HepG2 (cell line): Measurements from ENCODE around the gene MXD1. TPM values are rescaled to one million over a fixed set of nuclear protein-coding genes. Genes with fewer than 3 reads are reported as not detected.

Experiments
- ETV6 ChIP-seq: sonication (generic); formaldehyde crosslinking; conservative IDR thresholded peaks from 2 replicates; pipeline ENCODE4 v1.4.0; 2020; ENCODE audit warnings: missing genetic modification reagents
- JUND ChIP-seq: sonication (generic); formaldehyde crosslinking; IDR thresholded peaks from 2 replicates; pipeline ENCODE4 v1.8.0; 2022; ENCODE audit warnings: mild to moderate bottlenecking, missing genetic modification reagents
- NR2F2 ChIP-seq: IDR thresholded peaks from 2 replicates; pipeline ENCODE4 v1.6.1; 2012; ENCODE audit warnings: low read depth, inconsistent platforms, borderline replicate concordance
- RCOR2 ChIP-seq: IDR thresholded peaks from 2 replicates; pipeline ENCODE4 v1.6.1; 2016; ENCODE audit warnings: missing biosample characterization, missing genetic modification reagents
- SALL2 ChIP-seq: sonication (generic); formaldehyde crosslinking; IDR thresholded peaks from 2 replicates; pipeline ENCODE4 v1.8.1; 2023; ENCODE audit warnings: mild to moderate bottlenecking, missing genetic modification reagents, inconsistent platforms
- ZNF607 ChIP-seq: sonication (generic); formaldehyde crosslinking; IDR thresholded peaks from 2 replicates; pipeline ENCODE4 v1.5.1; 2020; ENCODE audit warnings: missing genetic modification reagents, mild to moderate bottlenecking, borderline replicate concordance
- polyA plus RNA-seq, 8 experiments: library from polyadenylated mRNA; depleted of rRNA in 3 of 8; stranded (reverse) in 7 of 8; unstranded in 1 of 8; fragments of >200 nt; fragmentation: Illumina TruSeq in 4 of 8; extraction: Trizol in 4 of 8; gene quantifications; 2 replicates each; pipeline versions ENCODE4 v1.2.1 to v1.2.3, GENCODE V29; 2011 to 2016; ENCODE audit warnings: low read depth in 4 of 8, missing spikeins in 1 of 8, mixed read lengths in 1 of 8; ENCODE audit not compliant: insufficient read depth in 1 of 8
- total RNA-seq, 5 experiments: library from RNA; depleted of rRNA; stranded (reverse); fragments of >200 nt; fragmentation: Illumina TruSeq; extraction: Trizol; gene quantifications; 2 replicates each; pipeline ENCODE4 v1.2.3, GENCODE V29; 2016; ENCODE audit warnings: low read depth in 1 of 5
- TF ChIP-seq, protein P1 (sequence below): sonication (generic); formaldehyde crosslinking; IDR thresholded peaks from 2 replicates; pipeline ENCODE4 v1.5.1; 2020; ENCODE audit warnings: mild to moderate bottlenecking, missing genetic modification reagents, borderline replicate concordance
- TF ChIP-seq, protein P2 (sequence below): sonication (generic); formaldehyde crosslinking; IDR thresholded peaks from 2 replicates; pipeline ENCODE4 v1.9.0; 2022; ENCODE audit warnings: low read depth, missing genetic modification reagents
- TF ChIP-seq, protein P3 (sequence below): sonication (generic); formaldehyde crosslinking; IDR thresholded peaks from 2 replicates; pipeline ENCODE4 v1.5.0; 2020; ENCODE audit warnings: missing genetic modification reagents
- TF ChIP-seq, protein P4 (sequence below): fragments of 450-650 bp; IDR thresholded peaks from 2 replicates; pipeline ENCODE4 v1.6.1; 2017

MXD1 gene
- total and polyA plus RNA-seq, 2 of the 13 experiments (the other 11 are each of a cell fraction or from before 2014, with no cell fraction given) = 6.4 to 14.9 TPM

DNA sequence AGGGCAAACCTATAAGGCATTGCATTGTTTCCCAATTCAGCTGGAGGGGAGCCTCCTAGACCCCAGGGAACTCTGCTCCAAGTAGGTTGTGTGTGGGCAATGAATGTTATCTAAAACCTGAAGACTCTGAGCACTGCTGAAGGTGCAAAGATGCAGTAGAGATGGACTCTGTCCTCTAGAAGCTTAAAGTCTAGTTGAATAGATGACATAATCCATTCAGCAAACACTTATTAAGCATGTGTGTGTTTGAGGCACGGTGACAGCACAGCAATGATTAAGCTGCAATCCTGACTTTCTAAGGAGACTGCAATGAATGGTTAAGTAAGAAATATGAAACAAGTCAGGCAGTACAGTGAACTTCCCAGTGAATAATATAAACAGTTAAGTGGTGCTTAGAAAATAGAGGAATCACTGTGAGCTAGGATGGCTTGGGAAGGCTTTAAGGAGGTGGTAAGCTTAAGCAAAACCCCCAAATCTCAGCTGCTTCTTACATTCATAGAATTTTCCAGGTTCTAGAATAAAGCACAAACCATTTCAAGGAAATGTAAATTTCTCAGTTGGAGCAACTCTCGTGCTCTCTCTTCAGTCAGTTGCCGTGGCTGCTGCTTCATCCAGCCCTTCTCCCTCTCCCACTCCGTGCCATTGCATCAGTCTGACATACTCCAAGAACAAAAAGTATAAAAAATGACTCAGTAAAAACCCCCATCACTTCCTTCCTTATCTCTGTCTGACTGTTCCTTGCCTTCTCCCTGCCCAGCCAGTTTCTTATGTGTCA is 19.1 kb downstream of the MXD1 start (continued):
- TF ChIP-seq, protein P1, sequence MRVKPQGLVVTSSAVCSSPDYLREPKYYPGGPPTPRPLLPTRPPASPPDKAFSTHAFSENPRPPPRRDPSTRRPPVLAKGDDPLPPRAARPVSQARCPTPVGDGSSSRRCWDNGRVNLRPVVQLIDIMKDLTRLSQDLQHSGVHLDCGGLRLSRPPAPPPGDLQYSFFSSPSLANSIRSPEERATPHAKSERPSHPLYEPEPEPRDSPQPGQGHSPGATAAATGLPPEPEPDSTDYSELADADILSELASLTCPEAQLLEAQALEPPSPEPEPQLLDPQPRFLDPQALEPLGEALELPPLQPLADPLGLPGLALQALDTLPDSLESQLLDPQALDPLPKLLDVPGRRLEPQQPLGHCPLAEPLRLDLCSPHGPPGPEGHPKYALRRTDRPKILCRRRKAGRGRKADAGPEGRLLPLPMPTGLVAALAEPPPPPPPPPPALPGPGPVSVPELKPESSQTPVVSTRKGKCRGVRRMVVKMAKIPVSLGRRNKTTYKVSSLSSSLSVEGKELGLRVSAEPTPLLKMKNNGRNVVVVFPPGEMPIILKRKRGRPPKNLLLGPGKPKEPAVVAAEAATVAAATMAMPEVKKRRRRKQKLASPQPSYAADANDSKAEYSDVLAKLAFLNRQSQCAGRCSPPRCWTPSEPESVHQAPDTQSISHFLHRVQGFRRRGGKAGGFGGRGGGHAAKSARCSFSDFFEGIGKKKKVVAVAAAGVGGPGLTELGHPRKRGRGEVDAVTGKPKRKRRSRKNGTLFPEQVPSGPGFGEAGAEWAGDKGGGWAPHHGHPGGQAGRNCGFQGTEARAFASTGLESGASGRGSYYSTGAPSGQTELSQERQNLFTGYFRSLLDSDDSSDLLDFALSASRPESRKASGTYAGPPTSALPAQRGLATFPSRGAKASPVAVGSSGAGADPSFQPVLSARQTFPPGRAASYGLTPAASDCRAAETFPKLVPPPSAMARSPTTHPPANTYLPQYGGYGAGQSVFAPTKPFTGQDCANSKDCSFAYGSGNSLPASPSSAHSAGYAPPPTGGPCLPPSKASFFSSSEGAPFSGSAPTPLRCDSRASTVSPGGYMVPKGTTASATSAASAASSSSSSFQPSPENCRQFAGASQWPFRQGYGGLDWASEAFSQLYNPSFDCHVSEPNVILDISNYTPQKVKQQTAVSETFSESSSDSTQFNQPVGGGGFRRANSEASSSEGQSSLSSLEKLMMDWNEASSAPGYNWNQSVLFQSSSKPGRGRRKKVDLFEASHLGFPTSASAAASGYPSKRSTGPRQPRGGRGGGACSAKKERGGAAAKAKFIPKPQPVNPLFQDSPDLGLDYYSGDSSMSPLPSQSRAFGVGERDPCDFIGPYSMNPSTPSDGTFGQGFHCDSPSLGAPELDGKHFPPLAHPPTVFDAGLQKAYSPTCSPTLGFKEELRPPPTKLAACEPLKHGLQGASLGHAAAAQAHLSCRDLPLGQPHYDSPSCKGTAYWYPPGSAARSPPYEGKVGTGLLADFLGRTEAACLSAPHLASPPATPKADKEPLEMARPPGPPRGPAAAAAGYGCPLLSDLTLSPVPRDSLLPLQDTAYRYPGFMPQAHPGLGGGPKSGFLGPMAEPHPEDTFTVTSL (CRISPR knock-in tag) = peak; percentile 80; the same call in 1 of the 2 replicates
- 0 out of 2 replicates have a peak, but pooled peaks have one; percentile 62 for TF ChIP-seq JUND (CRISPR knock-in tag)
- TF ChIP-seq, protein P2, sequence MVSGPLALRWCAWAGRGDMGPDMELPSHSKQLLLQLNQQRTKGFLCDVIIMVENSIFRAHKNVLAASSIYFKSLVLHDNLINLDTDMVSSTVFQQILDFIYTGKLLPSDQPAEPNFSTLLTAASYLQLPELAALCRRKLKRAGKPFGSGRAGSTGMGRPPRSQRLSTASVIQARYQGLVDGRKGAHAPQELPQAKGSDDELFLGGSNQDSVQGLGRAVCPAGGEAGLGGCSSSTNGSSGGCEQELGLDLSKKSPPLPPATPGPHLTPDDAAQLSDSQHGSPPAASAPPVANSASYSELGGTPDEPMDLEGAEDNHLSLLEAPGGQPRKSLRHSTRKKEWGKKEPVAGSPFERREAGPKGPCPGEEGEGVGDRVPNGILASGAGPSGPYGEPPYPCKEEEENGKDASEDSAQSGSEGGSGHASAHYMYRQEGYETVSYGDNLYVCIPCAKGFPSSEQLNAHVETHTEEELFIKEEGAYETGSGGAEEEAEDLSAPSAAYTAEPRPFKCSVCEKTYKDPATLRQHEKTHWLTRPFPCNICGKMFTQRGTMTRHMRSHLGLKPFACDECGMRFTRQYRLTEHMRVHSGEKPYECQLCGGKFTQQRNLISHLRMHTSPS (CRISPR knock-in tag) = no peak
- peak; percentile 72; the same call in 1 of the 2 replicates for TF ChIP-seq ZNF607 (CRISPR knock-in tag)
- TF ChIP-seq SALL2 (CRISPR knock-in tag) = no peak
- TF ChIP-seq, protein P3, sequence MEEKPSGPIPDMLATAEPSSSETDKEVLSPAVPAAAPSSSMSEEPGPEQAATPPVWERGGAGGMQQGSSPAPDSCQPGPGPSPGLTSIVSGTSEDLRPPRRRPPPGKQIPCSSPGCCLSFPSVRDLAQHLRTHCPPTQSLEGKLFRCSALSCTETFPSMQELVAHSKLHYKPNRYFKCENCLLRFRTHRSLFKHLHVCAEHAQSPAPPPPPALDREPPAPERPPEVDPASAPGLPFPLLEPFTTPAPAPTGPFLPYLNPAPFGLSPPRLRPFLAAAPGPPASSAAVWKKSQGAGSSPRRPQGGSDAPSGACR (CRISPR knock-in tag) = no peak
- TF ChIP-seq, protein P4, sequence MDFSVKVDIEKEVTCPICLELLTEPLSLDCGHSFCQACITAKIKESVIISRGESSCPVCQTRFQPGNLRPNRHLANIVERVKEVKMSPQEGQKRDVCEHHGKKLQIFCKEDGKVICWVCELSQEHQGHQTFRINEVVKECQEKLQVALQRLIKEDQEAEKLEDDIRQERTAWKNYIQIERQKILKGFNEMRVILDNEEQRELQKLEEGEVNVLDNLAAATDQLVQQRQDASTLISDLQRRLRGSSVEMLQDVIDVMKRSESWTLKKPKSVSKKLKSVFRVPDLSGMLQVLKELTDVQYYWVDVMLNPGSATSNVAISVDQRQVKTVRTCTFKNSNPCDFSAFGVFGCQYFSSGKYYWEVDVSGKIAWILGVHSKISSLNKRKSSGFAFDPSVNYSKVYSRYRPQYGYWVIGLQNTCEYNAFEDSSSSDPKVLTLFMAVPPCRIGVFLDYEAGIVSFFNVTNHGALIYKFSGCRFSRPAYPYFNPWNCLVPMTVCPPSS = no peak
- TF ChIP-seq ETV6 (CRISPR knock-in tag) = 0 out of 2 replicates have a peak, but pooled peaks have one; percentile 69
- peak; percentile 94 for TF ChIP-seq RCOR2 (CRISPR knock-in tag)
- 0 out of 2 replicates have a peak, but pooled peaks have one; percentile 11 for TF ChIP-seq NR2F2
